ENCODE results near the gene COL19A1.

Gene COL19A1

DNA sequence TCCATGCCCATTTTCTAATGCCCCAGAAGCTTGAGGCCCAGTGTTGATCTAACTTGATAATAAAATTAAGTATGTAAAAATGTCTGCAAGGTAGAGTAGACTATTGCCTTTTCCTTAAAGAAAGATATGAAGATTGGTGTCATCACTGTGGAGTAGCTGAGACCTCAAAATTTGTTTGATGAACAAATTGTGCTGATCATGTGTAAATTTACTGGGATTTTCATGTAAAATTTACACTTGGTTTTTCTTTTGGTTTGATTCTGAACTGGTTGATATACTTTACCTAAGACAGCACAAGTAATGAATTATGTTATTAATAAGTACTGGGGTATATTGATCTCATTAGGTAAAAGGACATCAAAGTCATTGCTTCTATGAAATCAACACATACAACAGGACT is 207.3 kb downstream of the COL19A1 start:
- TF ChIP-seq, protein P1, sequence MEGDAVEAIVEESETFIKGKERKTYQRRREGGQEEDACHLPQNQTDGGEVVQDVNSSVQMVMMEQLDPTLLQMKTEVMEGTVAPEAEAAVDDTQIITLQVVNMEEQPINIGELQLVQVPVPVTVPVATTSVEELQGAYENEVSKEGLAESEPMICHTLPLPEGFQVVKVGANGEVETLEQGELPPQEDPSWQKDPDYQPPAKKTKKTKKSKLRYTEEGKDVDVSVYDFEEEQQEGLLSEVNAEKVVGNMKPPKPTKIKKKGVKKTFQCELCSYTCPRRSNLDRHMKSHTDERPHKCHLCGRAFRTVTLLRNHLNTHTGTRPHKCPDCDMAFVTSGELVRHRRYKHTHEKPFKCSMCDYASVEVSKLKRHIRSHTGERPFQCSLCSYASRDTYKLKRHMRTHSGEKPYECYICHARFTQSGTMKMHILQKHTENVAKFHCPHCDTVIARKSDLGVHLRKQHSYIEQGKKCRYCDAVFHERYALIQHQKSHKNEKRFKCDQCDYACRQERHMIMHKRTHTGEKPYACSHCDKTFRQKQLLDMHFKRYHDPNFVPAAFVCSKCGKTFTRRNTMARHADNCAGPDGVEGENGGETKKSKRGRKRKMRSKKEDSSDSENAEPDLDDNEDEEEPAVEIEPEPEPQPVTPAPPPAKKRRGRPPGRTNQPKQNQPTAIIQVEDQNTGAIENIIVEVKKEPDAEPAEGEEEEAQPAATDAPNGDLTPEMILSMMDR (IDR thresholded peaks at IDR 0.05; ENCODE audit: insufficient read depth, low read depth, low read length, missing control alignments), result no peak
- no peak for DNase-seq (ENCODE audit: low read depth)
- no peak overlapping the region for H3K4me3 ChIP-seq (ENCODE audit: low read depth, low read length)

- no peak for DNase-seq (ENCODE audit: low read depth)
- no peak overlapping the region for H3K4me3 ChIP-seq (ENCODE audit: low read depth, low read length)
- TF ChIP-seq, protein P1 (IDR thresholded peaks at IDR 0.05; ENCODE audit: insufficient read depth, low read depth, low read length, missing control alignments), result no peak
Measured at GRCh38 chr6:70079241-70079640, 212.9 kb downstream of the COL19A1 start.

GRCh38 chr6:70080443-70081070 is 214.2 kb downstream of the COL19A1 start:
- no peak overlapping the region for H3K4me3 ChIP-seq (ENCODE audit: low read depth, low read length)
- DNase-seq (ENCODE audit: low read depth), result no peak
- TF ChIP-seq, protein P1 (IDR thresholded peaks at IDR 0.05; ENCODE audit: insufficient read depth, low read depth, low read length, missing control alignments), result no peak

DNA sequence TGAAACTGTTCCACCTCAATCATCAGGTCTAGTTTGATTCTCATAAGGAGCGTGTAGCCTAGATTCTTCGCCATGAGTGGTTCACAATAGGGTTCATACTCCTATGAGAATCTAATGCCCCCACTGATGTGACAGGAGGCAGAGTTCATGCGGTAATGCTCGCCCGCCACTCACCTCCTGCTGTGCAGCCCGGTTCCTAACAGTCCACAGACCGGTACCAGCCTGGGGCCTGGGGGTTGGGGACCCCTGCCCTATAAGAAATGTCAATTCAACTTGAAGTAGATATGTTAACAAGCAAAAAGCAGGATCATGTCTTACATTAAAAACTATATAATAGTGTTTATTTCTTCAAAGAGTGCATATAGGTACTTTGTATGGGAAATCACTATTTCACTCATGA is 216.5 kb downstream of the COL19A1 start:
- no peak for DNase-seq (ENCODE audit: low read depth)
- no peak overlapping the region for H3K4me3 ChIP-seq (ENCODE audit: low read depth, low read length)
- TF ChIP-seq, protein P1 (IDR thresholded peaks at IDR 0.05; ENCODE audit: insufficient read depth, low read depth, low read length, missing control alignments), result no peak

- no peak overlapping the region for H3K4me3 ChIP-seq (ENCODE audit: low read depth, low read length)
- TF ChIP-seq, protein P1 (IDR thresholded peaks at IDR 0.05; ENCODE audit: insufficient read depth, low read depth, low read length, missing control alignments), result no peak
Measured at GRCh38 chr6:70086806-70087205, 220.4 kb downstream of the COL19A1 start.

GRCh38 chr6:70094156-70094555 is 227.8 kb downstream of the COL19A1 start:
- no peak for DNase-seq (ENCODE audit: low read depth)
- H3K4me3 ChIP-seq (ENCODE audit: low read depth, low read length), result no peak overlapping the region
- TF ChIP-seq, protein P1 (IDR thresholded peaks at IDR 0.05; ENCODE audit: insufficient read depth, low read depth, low read length, missing control alignments), result no peak

More at GRCh38 chr6:70086806-70087205, 220.4 kb downstream of the COL19A1 start:
- no peak for DNase-seq (ENCODE audit: low read depth)

GRCh38 chr6:70099732-70100131 is 233.4 kb downstream of the COL19A1 start:
- no peak for DNase-seq (ENCODE audit: low read depth)
- TF ChIP-seq, protein P1 (IDR thresholded peaks at IDR 0.05; ENCODE audit: insufficient read depth, low read depth, low read length, missing control alignments), result no peak
- no peak overlapping the region for H3K4me3 ChIP-seq (ENCODE audit: low read depth, low read length)

Data from GM12865 (cell line).